Uterus (tissue), 4 donors: ENCODE data around the gene BST1. TPM values are rescaled to one million over a fixed set of nuclear protein-coding genes. Genes with fewer than 3 reads are reported as not detected.

ENCODE experiments used
- DNase-seq, 2 donors: peaks; one replicate each; pipeline ENCODE4 v3.0.0-alpha.2; 2019 to 2020
- H3K27ac ChIP-seq, 2 donors: fragments of 200-600 bp; sonication (generic); 1 replicate in 1 of 2; 2 replicates in 1 of 2; pipeline ENCODE4 v1.5.1; 2016 to 2018
- H3K27me3 ChIP-seq, 2 donors: fragments of 200-600 bp; sonication (generic); one replicate each; pipeline ENCODE4 v1.5.1; 2018 to 2019; ENCODE audit warnings: control low read depth in 1 of 2
- H3K36me3 ChIP-seq, 2 donors: fragments of 200-600 bp; sonication (generic); one replicate each; pipeline ENCODE4 v1.5.1; 2019; ENCODE audit warnings: control low read depth in 1 of 2
- H3K4me1 ChIP-seq, 2 donors: fragments of 200-600 bp; sonication (generic); one replicate each; pipeline ENCODE4 v1.5.1; 2018 to 2019; ENCODE audit warnings: control low read depth in 1 of 2
- H3K4me3 ChIP-seq, 2 donors: fragments of 200-600 bp; sonication (generic); 1 replicate in 1 of 2; 2 replicates in 1 of 2; pipeline ENCODE4 v1.5.1; 2018 to 2019; ENCODE audit warnings: mild to moderate bottlenecking in 1 of 2
- H3K9me3 ChIP-seq, 2 donors: fragments of 200-600 bp; sonication (generic); one replicate each; pipeline ENCODE4 v1.5.1; 2019; ENCODE audit warnings: control low read depth in 1 of 2
- POLR2A ChIP-seq, 2 donors: fragments of 450-650 bp; IDR thresholded peaks; one replicate each; pipeline ENCODE4 v1.6.1; 2016; ENCODE audit warnings: antibody characterized with exemption in 2 of 2, mild to moderate bottlenecking in 1 of 2, moderate library complexity in 1 of 2
- intact Hi-C: fragments of 100-400 bp; cut with DNase I; formaldehyde crosslinking; loops from one replicate; pipeline ENCODE4 v1.15.1; 2023; ENCODE audit warnings: low total_unique reads
- total RNA-seq, 4 donors: library from RNA; depleted of rRNA in 3 of 4; stranded (reverse); fragments of >200 nt in 3 of 4; gene quantifications; one replicate each; pipeline versions ENCODE4 v1.1.0 to v1.2.4, GENCODE V29; 2014 to 2023
- TF ChIP-seq, protein P1 (sequence below), 4 experiments: fragments of 200-600 bp in 2 of 4; fragments of 450-650 bp in 2 of 4; sonication (generic) in 2 of 4; IDR thresholded peaks; one replicate each; pipeline ENCODE4 v1.5.1; 2016 to 2019; ENCODE audit warnings: antibody characterized with exemption in 4 of 4, mild to moderate bottlenecking in 2 of 4, moderate library complexity in 1 of 4
- donor health status: DM: yes; HTN: yes; CAD: no.

The BST1 gene
- total RNA-seq, 4 donors from 2014 or later = 1.5 to 11.4 (median 7.7) TPM; not detected in 1

DNA sequence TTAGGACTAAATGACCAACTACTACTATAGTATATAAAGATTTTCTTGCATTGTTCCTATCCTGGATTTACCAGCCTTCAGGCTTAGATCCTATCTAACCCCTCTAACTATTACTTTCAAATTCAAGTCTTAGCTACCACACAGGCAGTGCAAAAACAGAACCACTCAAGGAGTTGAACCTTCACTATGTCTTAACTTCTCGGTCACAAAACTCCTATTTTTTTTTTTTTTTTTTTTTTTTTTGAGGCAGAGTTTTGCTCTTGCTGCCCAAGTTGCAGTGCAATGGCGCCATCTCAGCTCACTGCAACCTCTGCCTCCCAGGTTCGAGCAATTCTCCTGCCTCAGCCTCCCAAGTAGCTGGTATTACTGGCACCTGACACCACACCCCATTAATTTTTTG lies 27.5 kb upstream of the BST1 start:
- no peak overlapping the region for H3K4me3 ChIP-seq
- H3K4me1 ChIP-seq = no peaks in the 10 kb centered on the region
- H3K27me3 ChIP-seq = no peaks in the 10 kb centered on the region
- no peak for DNase-seq
- TF ChIP-seq, protein P1, sequence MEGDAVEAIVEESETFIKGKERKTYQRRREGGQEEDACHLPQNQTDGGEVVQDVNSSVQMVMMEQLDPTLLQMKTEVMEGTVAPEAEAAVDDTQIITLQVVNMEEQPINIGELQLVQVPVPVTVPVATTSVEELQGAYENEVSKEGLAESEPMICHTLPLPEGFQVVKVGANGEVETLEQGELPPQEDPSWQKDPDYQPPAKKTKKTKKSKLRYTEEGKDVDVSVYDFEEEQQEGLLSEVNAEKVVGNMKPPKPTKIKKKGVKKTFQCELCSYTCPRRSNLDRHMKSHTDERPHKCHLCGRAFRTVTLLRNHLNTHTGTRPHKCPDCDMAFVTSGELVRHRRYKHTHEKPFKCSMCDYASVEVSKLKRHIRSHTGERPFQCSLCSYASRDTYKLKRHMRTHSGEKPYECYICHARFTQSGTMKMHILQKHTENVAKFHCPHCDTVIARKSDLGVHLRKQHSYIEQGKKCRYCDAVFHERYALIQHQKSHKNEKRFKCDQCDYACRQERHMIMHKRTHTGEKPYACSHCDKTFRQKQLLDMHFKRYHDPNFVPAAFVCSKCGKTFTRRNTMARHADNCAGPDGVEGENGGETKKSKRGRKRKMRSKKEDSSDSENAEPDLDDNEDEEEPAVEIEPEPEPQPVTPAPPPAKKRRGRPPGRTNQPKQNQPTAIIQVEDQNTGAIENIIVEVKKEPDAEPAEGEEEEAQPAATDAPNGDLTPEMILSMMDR (IDR thresholded peaks at IDR 0.05) = no peak
- TF ChIP-seq POLR2A (IDR thresholded peaks at IDR 0.05) = no peak
- H3K27ac ChIP-seq = no peak overlapping the region
- H3K36me3 ChIP-seq = no peaks in the 10 kb centered on the region
- intact Hi-C loops = no loop called here
- H3K9me3 ChIP-seq = no peaks in the 10 kb centered on the region

DNA sequence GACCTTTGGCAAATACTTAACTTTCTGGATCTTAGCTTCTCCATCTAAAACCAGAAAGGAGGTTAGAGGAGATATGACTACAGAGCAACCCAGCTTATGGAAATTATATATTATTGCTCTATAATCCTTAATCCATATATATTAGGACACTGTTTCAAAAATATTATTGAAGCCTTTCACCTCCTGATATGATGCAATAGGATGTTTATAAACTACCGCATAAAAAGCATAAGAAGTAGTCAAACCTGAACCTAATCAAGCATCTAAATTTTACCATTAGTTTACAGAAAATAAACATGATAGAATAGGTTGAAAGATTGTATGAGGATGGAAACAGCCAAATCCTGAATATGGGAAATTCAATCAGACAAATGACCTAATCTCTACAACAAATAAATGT lies 26.8 kb upstream of the BST1 start:
- H3K4me1 ChIP-seq = no peaks in the 10 kb centered on the region

DNA sequence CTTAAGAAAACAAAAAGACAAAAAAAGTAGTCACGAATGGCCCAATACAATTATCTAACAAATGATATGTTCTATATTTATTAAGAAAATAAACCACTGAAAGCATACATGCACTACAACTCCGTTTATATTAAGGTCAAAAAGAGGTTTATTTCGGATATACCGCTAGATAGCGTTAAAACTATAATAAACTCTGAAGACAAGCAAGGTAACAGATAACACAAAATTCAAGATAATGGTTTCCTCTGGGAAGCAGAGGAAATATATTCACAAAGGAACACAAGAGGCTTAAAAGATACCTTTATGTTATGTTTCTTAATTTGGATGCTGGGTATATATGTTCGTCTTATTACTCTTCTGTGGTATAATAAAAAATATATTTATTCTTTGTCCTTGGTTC lies 26.0 kb upstream of the BST1 start:
- DNase-seq = no peak
- Histone ChIP-seq H3K4me1 (no peaks in the 10 kb centered on the region), H3K27ac (no peak overlapping the region), H3K36me3 (no peaks in the 10 kb centered on the region), H3K9me3 (no peaks in the 10 kb centered on the region), H3K4me3 (no peak overlapping the region), H3K27me3 (no peaks in the 10 kb centered on the region)
- intact Hi-C loops = no loop called here
- no peak for TF ChIP-seq POLR2A (IDR thresholded peaks at IDR 0.05)
- TF ChIP-seq, protein P1 (IDR thresholded peaks at IDR 0.05) = no peak

More for the DNA sequence above, 26.8 kb upstream of the BST1 start:
- no peaks in the 10 kb centered on the region for H3K9me3 ChIP-seq
- no peaks in the 10 kb centered on the region for H3K27me3 ChIP-seq
- no peak for DNase-seq
- intact Hi-C loops = no loop called here
- H3K4me3 ChIP-seq = no peak overlapping the region
- no peak overlapping the region for H3K27ac ChIP-seq
- no peaks in the 10 kb centered on the region for H3K36me3 ChIP-seq
- TF ChIP-seq, protein P1 (IDR thresholded peaks at IDR 0.05) = no peak
- TF ChIP-seq POLR2A (IDR thresholded peaks at IDR 0.05) = no peak

- H3K36me3 ChIP-seq = no peaks in the 10 kb centered on the region
- H3K27ac ChIP-seq = no peak overlapping the region
- H3K27me3 ChIP-seq = no peaks in the 10 kb centered on the region
- H3K9me3 ChIP-seq = no peaks in the 10 kb centered on the region
- intact Hi-C loops = no loop called here
- TF ChIP-seq, protein P1 (IDR thresholded peaks at IDR 0.05) = no peak
- TF ChIP-seq POLR2A (IDR thresholded peaks at IDR 0.05) = no peak
- no peak for DNase-seq
- no peaks in the 10 kb centered on the region for H3K4me1 ChIP-seq
- no peak overlapping the region for H3K4me3 ChIP-seq
These were observed 25.3 kb upstream of the BST1 start for GRCh38 chr4:15677507-15677988.

DNA sequence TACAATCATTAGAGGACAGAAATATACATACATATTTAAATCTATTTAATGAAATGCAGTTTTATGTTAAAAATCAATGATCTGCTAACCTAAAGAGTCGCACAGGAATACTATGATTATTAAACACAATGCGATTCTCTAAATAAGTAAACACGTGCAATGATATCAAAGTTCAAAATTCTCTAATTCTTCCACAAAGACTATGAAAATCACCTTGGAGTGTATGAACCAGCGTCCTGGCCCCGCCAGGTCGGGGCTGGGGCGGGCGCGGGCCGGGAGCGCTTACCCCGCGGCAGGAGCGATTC lies 21.8 kb upstream of the BST1 start:
- no peaks in the 10 kb centered on the region for H3K27me3 ChIP-seq
- no peaks in the 10 kb centered on the region for H3K36me3 ChIP-seq
- intact Hi-C loops = no loop called here
- H3K4me1 ChIP-seq = no peaks in the 10 kb centered on the region
- no peak for DNase-seq
- peak overlapping the region; percentile 61 to 69 for H3K4me3 ChIP-seq
- TF ChIP-seq POLR2A (IDR thresholded peaks at IDR 0.05) = no peak
- TF ChIP-seq, protein P1 (IDR thresholded peaks at IDR 0.05) = no peak
- H3K27ac ChIP-seq = peak overlapping the region in 1 of 2 donors; percentile 87
- H3K9me3 ChIP-seq = no peaks in the 10 kb centered on the region
